Smooth muscle cell (in vitro differentiated cells): ENCODE measurements around the gene STAB1. TPM values are rescaled to one million over a fixed set of nuclear protein-coding genes. Genes with fewer than 3 reads are reported as not detected.

ENCODE experiments used
- DNase-seq: peaks from one replicate; lab custom pipeline; 2025; ENCODE audit not compliant: unreplicated experiment; lab: John Stamatoyannopoulos, UW
- H2AFZ ChIP-seq: fragments of 200-600 bp; sonication (generic); 2 replicates; pipeline ENCODE4 v1.6.0; 2016; ENCODE audit warnings: antibody characterized with exemption, low read depth, mild to moderate bottlenecking
- H3F3A ChIP-seq: fragments of 200-600 bp; sonication (generic); 2 replicates; pipeline ENCODE4 v1.6.0; 2017; ENCODE audit warnings: antibody characterized with exemption, low read depth
- H3K27ac ChIP-seq: fragments of 200-600 bp; sonication (generic); 2 replicates; pipeline ENCODE4 v1.5.1; 2016; ENCODE audit warnings: low read depth, mild to moderate bottlenecking
- H3K27me3 ChIP-seq: fragments of 200-600 bp; sonication (generic); 2 replicates; pipeline ENCODE4 v1.6.1; 2016; ENCODE audit warnings: low read depth, mild to moderate bottlenecking
- H3K36me3 ChIP-seq: fragments of 200-600 bp; sonication (generic); 2 replicates; pipeline ENCODE4 v1.5.1; 2016; ENCODE audit warnings: low read depth
- H3K4me1 ChIP-seq: fragments of 200-600 bp; sonication (generic); 2 replicates; pipeline ENCODE4 v1.5.1; 2016; ENCODE audit warnings: low read depth
- H3K4me2 ChIP-seq: fragments of 200-600 bp; sonication (generic); 2 replicates; pipeline ENCODE4 v1.6.0; 2016; ENCODE audit warnings: mild to moderate bottlenecking
- H3K4me3 ChIP-seq: fragments of 200-600 bp; sonication (generic); 2 replicates; pipeline ENCODE4 v1.5.1; 2016; ENCODE audit warnings: mild to moderate bottlenecking
- H3K79me2 ChIP-seq: fragments of 200-600 bp; sonication (generic); 2 replicates; pipeline ENCODE4 v1.6.0; 2016; ENCODE audit warnings: low read depth, mild to moderate bottlenecking
- H3K9ac ChIP-seq: fragments of 200-600 bp; sonication (generic); 2 replicates; pipeline ENCODE4 v1.6.0; 2016; ENCODE audit warnings: low read depth
- H3K9me3 ChIP-seq: fragments of 200-600 bp; sonication (generic); replicated peaks from 2 replicates; pipeline ENCODE4 v1.5.1; 2016; ENCODE audit warnings: low read depth
- H4K20me1 ChIP-seq: fragments of 200-600 bp; sonication (generic); 2 replicates; pipeline ENCODE4 v1.6.0; 2016; ENCODE audit warnings: low read depth
- CTCF ChIP-seq: fragments of 200-600 bp; sonication (generic); IDR thresholded peaks from 2 replicates; pipeline ENCODE4 v1.5.1; 2017; ENCODE audit warnings: borderline replicate concordance, mild to moderate bottlenecking, antibody characterized with exemption; ENCODE audit not compliant: insufficient read depth, poor library complexity, severe bottlenecking
- WGBS: methylation state at CpG from one replicate; pipeline ENCODE4 v1.1.7; 2016; ENCODE audit warnings: low lambda C conversion rate; 5-methylcytosine and 5-hydroxymethylcytosine counted together
- polyA plus RNA-seq: library from polyadenylated mRNA; unstranded; fragments of >200 nt; fragmentation: Nextera tagmentation; extraction: Ambion mirVana; gene quantifications from 2 replicates; pipeline ENCODE4 v1.2.1, GENCODE V29; 2016
- total RNA-seq: library from RNA; depleted of rRNA; stranded (reverse); fragments of >200 nt; gene quantifications from 2 replicates; pipeline ENCODE4 v1.2.3, GENCODE V29; 2014

STAB1 gene
- total and polyA plus RNA-seq, 2 experiments from 2014 or later = 0.22 to 0.25 TPM

DNA sequence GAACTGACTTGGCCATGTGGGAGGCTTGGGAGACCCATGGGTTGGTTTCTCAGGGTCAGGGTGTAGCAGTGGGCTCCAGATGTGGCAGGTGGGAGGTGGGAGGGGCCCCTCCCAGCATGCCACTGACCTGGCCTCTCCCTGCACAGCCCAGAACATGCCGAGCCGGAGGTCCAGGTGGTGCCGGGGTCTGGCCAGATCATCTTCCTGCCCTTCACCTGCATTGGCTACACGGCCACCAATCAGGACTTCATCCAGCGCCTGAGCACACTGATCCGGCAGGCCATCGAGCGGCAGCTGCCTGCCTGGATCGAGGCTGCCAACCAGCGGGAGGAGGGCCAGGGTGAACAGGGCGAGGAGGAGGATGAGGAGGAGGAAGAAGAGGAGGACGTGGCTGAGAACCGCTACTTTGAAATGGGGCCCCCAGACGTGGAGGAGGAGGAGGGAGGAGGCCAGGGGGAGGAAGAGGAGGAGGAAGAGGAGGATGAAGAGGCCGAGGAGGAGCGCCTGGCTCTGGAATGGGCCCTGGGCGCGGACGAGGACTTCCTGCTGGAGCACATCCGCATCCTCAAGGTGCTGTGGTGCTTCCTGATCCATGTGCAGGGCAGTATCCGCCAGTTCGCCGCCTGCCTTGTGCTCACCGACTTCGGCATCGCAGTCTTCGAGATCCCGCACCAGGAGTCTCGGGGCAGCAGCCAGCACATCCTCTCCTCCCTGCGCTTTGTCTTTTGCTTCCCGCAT, 7.9 kb upstream of the STAB1 start:
- Histone ChIP-seq H3K9ac (no peak overlapping the region), H3K4me3 (no peak overlapping the region), H3F3A (peaks cover 7% of the 10 kb centered on the region), H3K27me3 (no peaks in the 10 kb centered on the region), H4K20me1 (peaks cover 57% of the 10 kb centered on the region), H3K9me3 (no peaks in the 10 kb centered on the region), H3K27ac (no peak overlapping the region), H3K79me2 (no peaks in the 10 kb centered on the region), H2AFZ (no peak overlapping the region), H3K4me1 (no peaks in the 10 kb centered on the region), H3K4me2 (no peak overlapping the region), H3K36me3 (no peaks in the 10 kb centered on the region)
- WGBS = 98% methylated on average over 29 of the region's 31 CpGs
- no peak for TF ChIP-seq CTCF
- DNase-seq = no peak

DNA sequence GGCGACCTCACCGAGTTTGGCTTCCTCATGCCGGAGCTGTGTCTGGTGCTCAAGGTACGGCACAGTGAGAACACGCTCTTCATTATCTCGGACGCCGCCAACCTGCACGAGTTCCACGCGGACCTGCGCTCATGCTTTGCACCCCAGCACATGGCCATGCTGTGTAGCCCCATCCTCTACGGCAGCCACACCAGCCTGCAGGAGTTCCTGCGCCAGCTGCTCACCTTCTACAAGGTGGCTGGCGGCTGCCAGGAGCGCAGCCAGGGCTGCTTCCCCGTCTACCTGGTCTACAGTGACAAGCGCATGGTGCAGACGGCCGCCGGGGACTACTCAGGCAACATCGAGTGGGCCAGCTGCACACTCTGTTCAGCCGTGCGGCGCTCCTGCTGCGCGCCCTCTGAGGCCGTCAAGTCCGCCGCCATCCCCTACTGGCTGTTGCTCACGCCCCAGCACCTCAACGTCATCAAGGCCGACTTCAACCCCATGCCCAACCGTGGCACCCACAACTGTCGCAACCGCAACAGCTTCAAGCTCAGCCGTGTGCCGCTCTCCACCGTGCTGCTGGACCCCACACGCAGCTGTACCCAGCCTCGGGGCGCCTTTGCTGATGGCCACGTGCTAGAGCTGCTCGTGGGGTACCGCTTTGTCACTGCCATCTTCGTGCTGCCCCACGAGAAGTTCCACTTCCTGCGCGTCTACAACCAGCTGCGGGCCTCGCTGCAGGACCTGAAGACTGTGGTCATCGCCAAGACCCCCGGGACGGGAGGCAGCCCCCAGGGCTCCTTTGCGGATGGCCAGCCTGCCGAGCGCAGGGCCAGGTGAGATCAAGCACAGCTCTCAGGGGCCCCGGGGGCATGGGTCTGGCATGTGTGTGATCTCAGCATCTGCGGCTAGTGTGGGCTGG, 7.1 kb upstream of the STAB1 start:
- H3K36me3 ChIP-seq = no peaks in the 10 kb centered on the region
- no peak for TF ChIP-seq CTCF
- whole genome bisulfite sequencing = 98% methylated on average over 57 of the region's 59 CpGs

DNA sequence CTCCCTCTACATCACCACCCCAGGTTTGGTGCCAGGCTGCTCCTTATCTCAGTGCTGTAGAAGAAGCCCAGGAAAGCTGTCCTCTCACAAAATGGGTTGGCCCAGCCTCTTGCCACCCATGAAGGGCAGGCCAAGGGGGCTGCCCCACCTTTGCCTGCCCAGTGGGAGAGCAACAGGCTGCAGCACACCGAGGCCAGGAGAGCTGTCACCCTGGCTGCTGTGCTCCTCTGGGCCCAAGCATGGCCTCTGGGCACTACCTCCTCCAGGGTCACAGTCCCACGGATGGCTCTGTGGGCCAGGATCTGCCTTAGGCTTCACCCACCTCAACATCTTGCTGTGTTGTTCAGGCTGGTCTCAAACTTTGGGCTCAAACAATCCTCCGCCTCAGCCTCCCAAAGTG, 6.4 kb upstream of the STAB1 start:
- no peak overlapping the region for H2AFZ ChIP-seq
- no peaks in the 10 kb centered on the region for H3K79me2 ChIP-seq
- peaks cover 51% of the 10 kb centered on the region for H4K20me1 ChIP-seq
- no peaks in the 10 kb centered on the region for H3K4me1 ChIP-seq
- no peaks in the 10 kb centered on the region for H3F3A ChIP-seq
- TF ChIP-seq CTCF = no peak
- H3K9me3 ChIP-seq = no peaks in the 10 kb centered on the region
- no peaks in the 10 kb centered on the region for H3K27me3 ChIP-seq
- no peak for DNase-seq
- H3K27ac ChIP-seq = no peak overlapping the region
- H3K4me3 ChIP-seq = no peak overlapping the region
- H3K9ac ChIP-seq = no peak overlapping the region
- WGBS = 95% methylated on average over 3 of the region's 3 CpGs
- no peak overlapping the region for H3K4me2 ChIP-seq
- no peaks in the 10 kb centered on the region for H3K36me3 ChIP-seq

More for the DNA sequence above, 7.1 kb upstream of the STAB1 start:
- no peaks in the 10 kb centered on the region for H3K4me1 ChIP-seq
- no peak overlapping the region for H3K4me3 ChIP-seq
- H3K27ac ChIP-seq = no peak overlapping the region
- peaks cover 57% of the 10 kb centered on the region for H4K20me1 ChIP-seq
- peaks cover 4% of the 10 kb centered on the region for H3F3A ChIP-seq
- no peak overlapping the region for H2AFZ ChIP-seq
- H3K9ac ChIP-seq = no peak overlapping the region
- no peaks in the 10 kb centered on the region for H3K9me3 ChIP-seq
- H3K4me2 ChIP-seq = no peak overlapping the region
- no peaks in the 10 kb centered on the region for H3K79me2 ChIP-seq
- no peaks in the 10 kb centered on the region for H3K27me3 ChIP-seq
- DNase-seq = no peak
